K562 (cell line): ENCODE data around the gene SNRNP70. TPM values are rescaled to one million over a fixed set of nuclear protein-coding genes. Genes with fewer than 3 reads are reported as not detected.

Source experiments
- EP400 ChIP-seq: fragments of 450-650 bp; IDR thresholded peaks from 2 replicates; pipeline ENCODE4 v1.6.1; 2017; ENCODE audit warnings: antibody characterized with exemption, mild to moderate bottlenecking, moderate library complexity
- MAZ ChIP-seq, 2 experiments: fragments of 450-650 bp in 1 of 2; sonication (generic) in 1 of 2; formaldehyde crosslinking; IDR thresholded peaks in 1 of 2; conservative IDR thresholded peaks in 1 of 2; 2 replicates each; pipeline versions ENCODE4 v1.4.0 to v1.5.0; 2020; ENCODE audit warnings: mild to moderate bottlenecking in 1 of 2, missing genetic modification reagents in 1 of 2
- NR3C1 ChIP-seq: sonication (generic); formaldehyde crosslinking; IDR thresholded peaks from 2 replicates; pipeline ENCODE4 v1.8.1; 2022; ENCODE audit warnings: missing genetic modification reagents
- PHF8 ChIP-seq: fragments of 200-600 bp; sonication (generic); IDR thresholded peaks from 2 replicates; pipeline ENCODE4 v1.6.1; 2012; ENCODE audit warnings: mixed run types, mild to moderate bottlenecking, inconsistent platforms, low read length, moderate library complexity, borderline replicate concordance
- SMAD1 ChIP-seq: fragments of 150-350 bp; IDR thresholded peaks from 2 replicates; pipeline ENCODE4 v1.6.1; 2014; ENCODE audit warnings: low read length, low read depth; ENCODE audit not compliant: partially characterized antibody
- ZKSCAN1 ChIP-seq: fragments of 150-350 bp; IDR thresholded peaks from 2 replicates; pipeline ENCODE4 v1.6.1; 2016; ENCODE audit warnings: low read depth, low read length
- ZNF165 ChIP-seq: fragments of 250-450 bp; sonication (Bioruptor Pico); IDR thresholded peaks from 2 replicates; pipeline ENCODE4 v1.4.0; 2020; ENCODE audit warnings: borderline replicate concordance
- ZNF224 ChIP-seq: sonication (generic); formaldehyde crosslinking; IDR thresholded peaks from 2 replicates; pipeline ENCODE4 v1.8.0; 2022; ENCODE audit warnings: mild to moderate bottlenecking, missing genetic modification reagents
- polyA plus RNA-seq, 8 experiments: library from polyadenylated mRNA; depleted of rRNA in 4 of 8; stranded (reverse) in 5 of 8; unstranded in 3 of 8; fragments of >200 nt; fragmentation: Nextera tagmentation in 2 of 8; fragmentation: Illumina TruSeq in 1 of 8; extraction: Ambion mirVana in 2 of 8; extraction: Trizol in 1 of 8; gene quantifications; 2 replicates each; pipeline versions ENCODE4 v1.2.1 to v1.2.3, GENCODE V29; 2011 to 2014; ENCODE audit warnings: inconsistent platforms in 1 of 8, missing spikeins in 1 of 8
- total RNA-seq, 7 experiments: library from RNA; depleted of rRNA in 6 of 7; stranded (reverse); fragments of >200 nt in 6 of 7; fragmentation: Illumina TruSeq in 2 of 7; extraction: Trizol in 2 of 7; gene quantifications; 2 replicates each; pipeline versions ENCODE4 v1.2.1 to v1.2.3, GENCODE V29; 2011 to 2021; ENCODE audit warnings: low replicate concordance in 1 of 7
- TF ChIP-seq, protein P1 (sequence below): fragments of 450-650 bp; formaldehyde crosslinking; IDR thresholded peaks from 2 replicates; pipeline ENCODE4 v1.4.0; 2020; ENCODE audit warnings: mild to moderate bottlenecking, moderate library complexity
- TF ChIP-seq, protein P2 (sequence below): fragments of 450-650 bp; IDR thresholded peaks from 2 replicates; pipeline ENCODE4 v1.6.1; 2016; ENCODE audit warnings: low read depth
- TF ChIP-seq, protein P3 (sequence below): fragments of 450-650 bp; IDR thresholded peaks from 2 replicates; pipeline ENCODE4 v1.7.0; 2016; ENCODE audit warnings: borderline replicate concordance
- TF ChIP-seq, protein P4 (sequence below): fragments of 450-650 bp; IDR thresholded peaks from 2 replicates; pipeline ENCODE4 v1.6.1; 2016; ENCODE audit warnings: borderline replicate concordance
- TF ChIP-seq, protein P5 (sequence below): fragments of 200-800 bp; sonication (Bioruptor generic); IDR thresholded peaks from 2 replicates; pipeline ENCODE4 v1.6.1; 2017; ENCODE audit warnings: missing genetic modification characterization, missing compliant biosample characterization

SNRNP70 gene
- total and polyA plus RNA-seq, 9 of the 15 experiments (the other 6 are each of a cell fraction or from before 2014, with no cell fraction given): 2.8 to 496 (median 136) TPM

DNA sequence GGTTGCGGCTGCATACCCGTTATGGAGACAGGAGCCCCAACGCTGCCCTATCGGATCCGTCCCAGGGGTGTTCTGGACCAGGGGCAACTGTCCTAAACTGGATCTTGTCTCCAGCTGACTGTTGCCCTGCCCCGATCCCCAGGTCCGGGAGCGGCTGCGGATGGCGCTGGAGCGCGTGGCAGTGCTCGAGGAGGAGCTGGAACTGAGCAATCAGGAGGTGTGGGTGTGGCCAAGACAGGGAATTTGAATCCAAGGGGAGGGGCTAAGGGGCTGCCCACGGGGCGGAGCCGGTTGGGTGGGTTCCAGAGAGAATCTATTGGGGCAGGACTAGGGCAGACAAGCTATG is 44.0 kb downstream of the SNRNP70 start (continued):
- TF ChIP-seq SMAD1 (no peak), PHF8 (peak; percentile 63; the same call in 1 of the 2 replicates), ZNF224 (no peak), NR3C1 (no peak), ZKSCAN1 (no peak), MAZ (CRISPR knock-in tag; conservative IDR thresholded peaks at IDR 0.05 in 1 of 2, IDR thresholded peaks at IDR 0.05 in 1 of 2) (peak in 1 of 2 experiments; percentile 53; a peak in 1 of 4 replicates), ZNF165 (CRISPR knock-in tag) (no peak), EP400 (peak; percentile 81)
- TF ChIP-seq, protein P1, sequence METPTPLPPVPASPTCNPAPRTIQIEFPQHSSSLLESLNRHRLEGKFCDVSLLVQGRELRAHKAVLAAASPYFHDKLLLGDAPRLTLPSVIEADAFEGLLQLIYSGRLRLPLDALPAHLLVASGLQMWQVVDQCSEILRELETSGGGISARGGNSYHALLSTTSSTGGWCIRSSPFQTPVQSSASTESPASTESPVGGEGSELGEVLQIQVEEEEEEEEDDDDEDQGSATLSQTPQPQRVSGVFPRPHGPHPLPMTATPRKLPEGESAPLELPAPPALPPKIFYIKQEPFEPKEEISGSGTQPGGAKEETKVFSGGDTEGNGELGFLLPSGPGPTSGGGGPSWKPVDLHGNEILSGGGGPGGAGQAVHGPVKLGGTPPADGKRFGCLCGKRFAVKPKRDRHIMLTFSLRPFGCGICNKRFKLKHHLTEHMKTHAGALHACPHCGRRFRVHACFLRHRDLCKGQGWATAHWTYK (CRISPR knock-in tag): 0 out of 2 replicates have a peak, but pooled peaks have one; percentile 16
- TF ChIP-seq, protein P2, sequence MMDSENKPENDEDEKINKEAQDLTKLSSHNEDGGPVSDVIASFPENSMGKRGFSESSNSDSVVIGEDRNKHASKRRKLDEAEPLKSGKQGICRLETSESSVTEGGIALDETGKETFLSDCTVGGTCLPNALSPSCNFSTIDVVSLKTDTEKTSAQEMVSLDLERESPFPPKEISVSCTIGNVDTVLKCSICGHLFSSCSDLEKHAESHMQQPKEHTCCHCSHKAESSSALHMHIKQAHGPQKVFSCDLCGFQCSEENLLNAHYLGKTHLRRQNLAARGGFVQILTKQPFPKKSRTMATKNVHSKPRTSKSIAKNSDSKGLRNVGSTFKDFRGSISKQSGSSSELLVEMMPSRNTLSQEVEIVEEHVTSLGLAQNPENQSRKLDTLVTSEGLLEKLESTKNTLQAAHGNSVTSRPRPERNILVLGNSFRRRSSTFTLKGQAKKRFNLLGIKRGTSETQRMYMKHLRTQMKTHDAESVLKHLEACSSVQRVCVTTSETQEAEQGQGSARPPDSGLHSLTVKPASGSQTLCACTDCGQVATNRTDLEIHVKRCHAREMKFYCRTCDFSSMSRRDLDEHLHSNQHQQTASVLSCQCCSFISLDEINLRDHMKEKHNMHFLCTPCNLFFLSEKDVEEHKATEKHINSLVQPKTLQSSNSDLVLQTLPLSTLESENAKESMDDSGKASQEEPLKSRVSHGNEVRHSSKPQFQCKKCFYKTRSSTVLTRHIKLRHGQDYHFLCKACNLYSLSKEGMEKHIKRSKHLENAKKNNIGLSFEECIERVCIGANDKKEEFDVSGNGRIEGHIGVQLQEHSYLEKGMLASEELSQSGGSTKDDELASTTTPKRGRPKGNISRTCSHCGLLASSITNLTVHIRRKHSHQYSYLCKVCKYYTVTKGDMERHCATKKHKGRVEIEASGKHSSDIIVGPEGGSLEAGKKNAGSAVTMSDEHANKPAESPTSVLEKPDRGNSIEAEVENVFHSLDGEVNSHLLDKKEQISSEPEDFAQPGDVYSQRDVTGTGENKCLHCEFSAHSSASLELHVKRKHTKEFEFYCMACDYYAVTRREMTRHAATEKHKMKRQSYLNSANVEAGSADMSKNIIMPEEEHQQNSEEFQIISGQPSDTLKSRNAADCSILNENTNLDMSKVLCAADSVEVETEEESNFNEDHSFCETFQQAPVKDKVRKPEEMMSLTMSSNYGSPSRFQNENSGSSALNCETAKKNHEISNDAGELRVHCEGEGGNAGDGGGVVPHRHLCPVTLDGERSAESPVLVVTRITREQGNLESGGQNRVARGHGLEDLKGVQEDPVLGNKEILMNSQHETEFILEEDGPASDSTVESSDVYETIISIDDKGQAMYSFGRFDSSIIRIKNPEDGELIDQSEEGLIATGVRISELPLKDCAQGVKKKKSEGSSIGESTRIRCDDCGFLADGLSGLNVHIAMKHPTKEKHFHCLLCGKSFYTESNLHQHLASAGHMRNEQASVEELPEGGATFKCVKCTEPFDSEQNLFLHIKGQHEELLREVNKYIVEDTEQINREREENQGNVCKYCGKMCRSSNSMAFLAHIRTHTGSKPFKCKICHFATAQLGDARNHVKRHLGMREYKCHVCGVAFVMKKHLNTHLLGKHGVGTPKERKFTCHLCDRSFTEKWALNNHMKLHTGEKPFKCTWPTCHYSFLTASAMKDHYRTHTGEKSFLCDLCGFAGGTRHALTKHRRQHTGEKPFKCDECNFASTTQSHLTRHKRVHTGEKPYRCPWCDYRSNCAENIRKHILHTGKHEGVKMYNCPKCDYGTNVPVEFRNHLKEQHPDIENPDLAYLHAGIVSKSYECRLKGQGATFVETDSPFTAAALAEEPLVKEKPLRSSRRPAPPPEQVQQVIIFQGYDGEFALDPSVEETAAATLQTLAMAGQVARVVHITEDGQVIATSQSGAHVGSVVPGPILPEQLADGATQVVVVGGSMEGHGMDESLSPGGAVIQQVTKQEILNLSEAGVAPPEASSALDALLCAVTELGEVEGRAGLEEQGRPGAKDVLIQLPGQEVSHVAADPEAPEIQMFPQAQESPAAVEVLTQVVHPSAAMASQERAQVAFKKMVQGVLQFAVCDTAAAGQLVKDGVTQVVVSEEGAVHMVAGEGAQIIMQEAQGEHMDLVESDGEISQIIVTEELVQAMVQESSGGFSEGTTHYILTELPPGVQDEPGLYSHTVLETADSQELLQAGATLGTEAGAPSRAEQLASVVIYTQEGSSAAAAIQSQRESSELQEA: no peak
- TF ChIP-seq, protein P3, sequence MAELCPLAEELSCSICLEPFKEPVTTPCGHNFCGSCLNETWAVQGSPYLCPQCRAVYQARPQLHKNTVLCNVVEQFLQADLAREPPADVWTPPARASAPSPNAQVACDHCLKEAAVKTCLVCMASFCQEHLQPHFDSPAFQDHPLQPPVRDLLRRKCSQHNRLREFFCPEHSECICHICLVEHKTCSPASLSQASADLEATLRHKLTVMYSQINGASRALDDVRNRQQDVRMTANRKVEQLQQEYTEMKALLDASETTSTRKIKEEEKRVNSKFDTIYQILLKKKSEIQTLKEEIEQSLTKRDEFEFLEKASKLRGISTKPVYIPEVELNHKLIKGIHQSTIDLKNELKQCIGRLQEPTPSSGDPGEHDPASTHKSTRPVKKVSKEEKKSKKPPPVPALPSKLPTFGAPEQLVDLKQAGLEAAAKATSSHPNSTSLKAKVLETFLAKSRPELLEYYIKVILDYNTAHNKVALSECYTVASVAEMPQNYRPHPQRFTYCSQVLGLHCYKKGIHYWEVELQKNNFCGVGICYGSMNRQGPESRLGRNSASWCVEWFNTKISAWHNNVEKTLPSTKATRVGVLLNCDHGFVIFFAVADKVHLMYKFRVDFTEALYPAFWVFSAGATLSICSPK: no peak
- TF ChIP-seq, protein P4, sequence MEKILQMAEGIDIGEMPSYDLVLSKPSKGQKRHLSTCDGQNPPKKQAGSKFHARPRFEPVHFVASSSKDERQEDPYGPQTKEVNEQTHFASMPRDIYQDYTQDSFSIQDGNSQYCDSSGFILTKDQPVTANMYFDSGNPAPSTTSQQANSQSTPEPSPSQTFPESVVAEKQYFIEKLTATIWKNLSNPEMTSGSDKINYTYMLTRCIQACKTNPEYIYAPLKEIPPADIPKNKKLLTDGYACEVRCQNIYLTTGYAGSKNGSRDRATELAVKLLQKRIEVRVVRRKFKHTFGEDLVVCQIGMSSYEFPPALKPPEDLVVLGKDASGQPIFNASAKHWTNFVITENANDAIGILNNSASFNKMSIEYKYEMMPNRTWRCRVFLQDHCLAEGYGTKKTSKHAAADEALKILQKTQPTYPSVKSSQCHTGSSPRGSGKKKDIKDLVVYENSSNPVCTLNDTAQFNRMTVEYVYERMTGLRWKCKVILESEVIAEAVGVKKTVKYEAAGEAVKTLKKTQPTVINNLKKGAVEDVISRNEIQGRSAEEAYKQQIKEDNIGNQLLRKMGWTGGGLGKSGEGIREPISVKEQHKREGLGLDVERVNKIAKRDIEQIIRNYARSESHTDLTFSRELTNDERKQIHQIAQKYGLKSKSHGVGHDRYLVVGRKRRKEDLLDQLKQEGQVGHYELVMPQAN: peak; percentile 67; the same call in 1 of the 2 replicates
- TF ChIP-seq, protein P5, sequence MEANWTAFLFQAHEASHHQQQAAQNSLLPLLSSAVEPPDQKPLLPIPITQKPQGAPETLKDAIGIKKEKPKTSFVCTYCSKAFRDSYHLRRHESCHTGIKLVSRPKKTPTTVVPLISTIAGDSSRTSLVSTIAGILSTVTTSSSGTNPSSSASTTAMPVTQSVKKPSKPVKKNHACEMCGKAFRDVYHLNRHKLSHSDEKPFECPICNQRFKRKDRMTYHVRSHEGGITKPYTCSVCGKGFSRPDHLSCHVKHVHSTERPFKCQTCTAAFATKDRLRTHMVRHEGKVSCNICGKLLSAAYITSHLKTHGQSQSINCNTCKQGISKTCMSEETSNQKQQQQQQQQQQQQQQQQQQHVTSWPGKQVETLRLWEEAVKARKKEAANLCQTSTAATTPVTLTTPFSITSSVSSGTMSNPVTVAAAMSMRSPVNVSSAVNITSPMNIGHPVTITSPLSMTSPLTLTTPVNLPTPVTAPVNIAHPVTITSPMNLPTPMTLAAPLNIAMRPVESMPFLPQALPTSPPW (CRISPR knock-in tag): peak; percentile 37; the same call in 1 of the 2 replicates
